ENCODE data around the gene LAMA3.
"Not testable (repeated sequence)": the region's sequence is repeated elsewhere in the genome, so short reads cannot be mapped to it uniquely, and the experiment has no call there.

Gene LAMA3

DNA sequence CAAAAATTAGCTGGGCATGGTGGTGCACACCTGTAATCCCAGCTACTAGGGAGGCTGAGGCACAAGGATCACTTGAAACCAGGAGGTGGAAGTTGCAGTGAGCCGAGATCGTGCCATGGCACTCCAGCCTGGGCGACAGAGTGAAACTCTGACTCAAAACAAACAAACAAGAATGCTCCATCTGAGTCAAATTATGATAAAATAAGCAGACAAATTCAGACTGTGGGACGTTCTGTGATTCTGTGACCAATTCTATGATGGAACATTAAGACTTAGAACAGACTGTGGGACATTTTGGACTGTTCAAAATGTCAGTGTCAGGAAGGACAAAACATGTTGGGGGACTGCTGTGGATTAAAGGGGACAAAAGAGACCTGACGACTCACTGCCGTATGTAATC is 52.7 kb downstream of the LAMA3 start:
- H2BK5ac ChIP-seq (ENCODE audit: low read depth, low read length, poor library complexity, severe bottlenecking); H3K14ac ChIP-seq (ENCODE audit: low read length in 2 of 2); H3K4me2 ChIP-seq (ENCODE audit: low read length, poor library complexity, severe bottlenecking); H3K4me1 ChIP-seq (ENCODE audit: control insufficient read depth, insufficient read depth, low read depth, low read length); H3K9ac ChIP-seq (ENCODE audit: low read length); H3K4ac ChIP-seq (ENCODE audit: low read depth in 1 of 2, low read length in 2 of 2); H3K27ac ChIP-seq (ENCODE audit: low read length, poor library complexity, severe bottlenecking); H2AFZ ChIP-seq (ENCODE audit: low read depth, low read length); H2BK12ac ChIP-seq (ENCODE audit: low read length in 2 of 2); H3K4me3 ChIP-seq (ENCODE audit: insufficient read depth in 1 of 2, low read depth in 1 of 2, low read length in 2 of 2); H4K91ac ChIP-seq (ENCODE audit: low read length); H2BK15ac ChIP-seq (ENCODE audit: low read depth, poor library complexity, severe bottlenecking); H3K23ac ChIP-seq (ENCODE audit: low read length in 2 of 2); DNase-seq; H2AK5ac ChIP-seq (ENCODE audit: low read length, severe bottlenecking); H4K8ac ChIP-seq (ENCODE audit: low read length); H3K9me3 ChIP-seq (ENCODE audit: control insufficient read depth, low read length); H3K36me3 ChIP-seq (ENCODE audit: control insufficient read depth in 1 of 2, insufficient read depth in 2 of 2, low read depth in 1 of 2, low read length in 2 of 2); H3K27me3 ChIP-seq (ENCODE audit: control insufficient read depth in 1 of 2, insufficient read depth in 1 of 2, low read length in 2 of 2); H3K79me1 ChIP-seq (replicated peaks; ENCODE audit: low read length, poor library complexity, severe bottlenecking); H3K18ac ChIP-seq (ENCODE audit: low read depth in 1 of 2, low read length in 2 of 2); H2BK120ac ChIP-seq (ENCODE audit: low read depth, low read length): not testable (repeated sequence)
- WGBS, result 91% methylated on average over 5 of the region's 6 CpGs

DNA sequence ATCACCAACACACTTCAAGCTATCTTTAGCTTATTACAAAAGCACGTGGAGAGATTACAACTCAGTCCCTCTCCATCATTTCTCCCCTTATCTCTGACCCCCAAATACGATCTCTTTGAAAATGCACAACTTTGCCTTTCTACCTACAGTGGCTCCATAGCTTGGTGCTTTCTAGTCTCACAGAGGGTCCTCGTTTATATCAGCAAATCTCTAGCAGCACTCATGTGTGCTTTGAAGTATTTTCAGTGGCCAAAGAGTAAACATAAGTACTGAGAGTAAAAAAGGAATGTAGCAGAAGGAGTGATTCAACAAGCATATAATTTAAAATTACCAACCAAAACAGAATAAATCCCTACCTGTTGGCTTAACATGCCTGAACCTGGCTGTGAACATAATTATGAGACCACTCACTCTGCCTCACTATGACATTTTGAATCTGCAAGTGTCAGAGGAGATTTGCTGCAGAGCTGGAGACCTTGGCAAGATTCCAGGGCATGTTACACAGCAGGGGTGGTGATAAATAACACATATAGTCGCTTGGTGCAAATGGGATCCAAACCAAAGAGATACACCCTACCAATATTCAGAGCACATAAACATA is 54.6 kb downstream of the LAMA3 start:
- no peaks in the 10 kb centered on the region for H3K79me1 ChIP-seq (replicated peaks; ENCODE audit: low read length, poor library complexity, severe bottlenecking)
- no peak overlapping the region for H3K14ac ChIP-seq (ENCODE audit: low read length in 2 of 2)
- no peaks in the 10 kb centered on the region for H3K27me3 ChIP-seq (ENCODE audit: control insufficient read depth in 1 of 2, insufficient read depth in 1 of 2, low read length in 2 of 2)
- H3K27ac ChIP-seq (ENCODE audit: low read length, poor library complexity, severe bottlenecking), result no peak overlapping the region
- H4K91ac ChIP-seq (ENCODE audit: low read length), result no peak overlapping the region
- no peak overlapping the region for H2AK5ac ChIP-seq (ENCODE audit: low read length, severe bottlenecking)
- H3K4me1 ChIP-seq (ENCODE audit: control insufficient read depth, insufficient read depth, low read depth, low read length), result no peaks in the 10 kb centered on the region
- 69% methylated on average over 3 of the region's 4 CpGs for WGBS
- no peak overlapping the region for H3K18ac ChIP-seq (ENCODE audit: low read depth in 1 of 2, low read length in 2 of 2)
- DNase-seq, result no peak
- H3K36me3 ChIP-seq (ENCODE audit: control insufficient read depth in 1 of 2, insufficient read depth in 2 of 2, low read depth in 1 of 2, low read length in 2 of 2), result peaks cover 0 to 4% of the 10 kb centered on the region in 2 experiments
- no peak overlapping the region for H3K4ac ChIP-seq (ENCODE audit: low read depth in 1 of 2, low read length in 2 of 2)
- no peak overlapping the region for H2BK12ac ChIP-seq (ENCODE audit: low read length in 2 of 2)
- no peak overlapping the region for H2BK5ac ChIP-seq (ENCODE audit: low read depth, low read length, poor library complexity, severe bottlenecking)
- H3K9me3 ChIP-seq (ENCODE audit: control insufficient read depth, low read length), result no peaks in the 10 kb centered on the region
- H3K4me2 ChIP-seq (ENCODE audit: low read length, poor library complexity, severe bottlenecking), result no peak overlapping the region
- no peak overlapping the region for H3K4me3 ChIP-seq (ENCODE audit: insufficient read depth in 1 of 2, low read depth in 1 of 2, low read length in 2 of 2)
- H2BK120ac ChIP-seq (ENCODE audit: low read depth, low read length), result no peak overlapping the region
- no peak overlapping the region for H4K8ac ChIP-seq (ENCODE audit: low read length)
- no peak overlapping the region for H3K23ac ChIP-seq (ENCODE audit: low read length in 2 of 2)
- no peak overlapping the region for H2BK15ac ChIP-seq (ENCODE audit: low read depth, poor library complexity, severe bottlenecking)
- no peak overlapping the region for H3K9ac ChIP-seq (ENCODE audit: low read length)
- no peak overlapping the region for H2AFZ ChIP-seq (ENCODE audit: low read depth, low read length)

DNA sequence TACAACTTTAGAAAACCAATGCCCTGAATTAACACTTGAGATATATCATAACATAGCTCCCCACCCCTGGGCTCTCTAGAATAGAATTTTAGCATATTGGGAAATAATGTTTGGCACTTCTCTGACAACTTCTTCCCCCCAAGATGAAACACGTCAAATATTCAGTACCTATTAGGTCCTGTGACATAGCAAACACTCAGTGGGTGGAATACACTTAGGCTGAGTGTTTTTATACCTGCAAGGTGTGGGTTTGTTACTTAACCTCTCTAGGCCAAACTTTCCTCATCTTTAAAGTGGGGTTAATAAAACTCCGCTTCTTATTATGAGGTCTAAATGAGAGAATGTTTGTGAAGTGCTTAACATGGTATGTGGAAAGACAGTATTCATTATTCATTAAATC is 56.1 kb downstream of the LAMA3 start:
- Histone ChIP-seq H3K36me3 (ENCODE audit: control insufficient read depth in 1 of 2, insufficient read depth in 2 of 2, low read depth in 1 of 2, low read length in 2 of 2) (peaks cover 0 to 10% of the 10 kb centered on the region in 2 experiments), H2BK15ac (ENCODE audit: low read depth, poor library complexity, severe bottlenecking) (no peak overlapping the region), H3K9ac (ENCODE audit: low read length) (no peak overlapping the region), H2AK5ac (ENCODE audit: low read length, severe bottlenecking) (no peak overlapping the region), H3K23ac (ENCODE audit: low read length in 2 of 2) (no peak overlapping the region), H2BK120ac (ENCODE audit: low read depth, low read length) (no peak overlapping the region), H3K4ac (ENCODE audit: low read depth in 1 of 2, low read length in 2 of 2) (no peak overlapping the region), H4K8ac (ENCODE audit: low read length) (no peak overlapping the region), H3K14ac (ENCODE audit: low read length in 2 of 2) (no peak overlapping the region), H3K27ac (ENCODE audit: low read length, poor library complexity, severe bottlenecking) (no peak overlapping the region), H2AFZ (ENCODE audit: low read depth, low read length) (no peak overlapping the region), H3K4me2 (ENCODE audit: low read length, poor library complexity, severe bottlenecking) (no peak overlapping the region), H2BK12ac (ENCODE audit: low read length in 2 of 2) (no peak overlapping the region), H3K9me3 (ENCODE audit: control insufficient read depth, low read length) (no peaks in the 10 kb centered on the region), H3K27me3 (ENCODE audit: control insufficient read depth in 1 of 2, insufficient read depth in 1 of 2, low read length in 2 of 2) (no peaks in the 10 kb centered on the region), H3K79me1 (replicated peaks; ENCODE audit: low read length, poor library complexity, severe bottlenecking) (no peaks in the 10 kb centered on the region), H3K4me3 (ENCODE audit: insufficient read depth in 1 of 2, low read depth in 1 of 2, low read length in 2 of 2) (no peak overlapping the region), H3K4me1 (ENCODE audit: control insufficient read depth, insufficient read depth, low read depth, low read length) (no peaks in the 10 kb centered on the region), H4K91ac (ENCODE audit: low read length) (no peak overlapping the region), H2BK5ac (ENCODE audit: low read depth, low read length, poor library complexity, severe bottlenecking) (no peak overlapping the region), H3K18ac (ENCODE audit: low read depth in 1 of 2, low read length in 2 of 2) (no peak overlapping the region)
- DNase-seq, result no peak
- no CpG with 5 or more reads among the region's 2 CpGs for WGBS

DNA sequence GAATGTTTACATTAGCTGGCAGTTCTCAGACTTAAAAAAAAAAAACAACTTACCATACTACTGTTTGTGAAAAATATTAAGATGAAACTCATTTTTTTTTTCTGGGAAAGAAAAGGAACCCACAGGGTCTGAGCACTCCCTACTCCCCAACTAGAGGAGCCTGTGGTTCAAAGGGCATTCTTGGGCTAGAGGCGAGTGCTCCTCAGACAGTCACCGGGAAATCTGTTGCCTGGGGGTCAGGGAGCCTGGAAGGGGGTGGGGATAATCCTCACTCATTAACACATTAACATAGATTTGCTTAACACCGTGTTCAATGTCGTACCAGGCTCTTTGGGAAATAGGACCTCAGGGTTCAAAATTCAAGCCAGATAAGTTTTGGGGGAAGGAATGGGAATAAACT is 57.6 kb downstream of the LAMA3 start:
- H2BK12ac ChIP-seq (ENCODE audit: low read length in 2 of 2), result no peak overlapping the region
- H3K18ac ChIP-seq (ENCODE audit: low read depth in 1 of 2, low read length in 2 of 2), result no peak overlapping the region
- H2AK5ac ChIP-seq (ENCODE audit: low read length, severe bottlenecking), result no peak overlapping the region
- H3K4me1 ChIP-seq (ENCODE audit: control insufficient read depth, insufficient read depth, low read depth, low read length), result no peaks in the 10 kb centered on the region
- H3K4me3 ChIP-seq (ENCODE audit: insufficient read depth in 1 of 2, low read depth in 1 of 2, low read length in 2 of 2), result no peak overlapping the region
- H3K9me3 ChIP-seq (ENCODE audit: control insufficient read depth, low read length), result no peaks in the 10 kb centered on the region
- H3K27ac ChIP-seq (ENCODE audit: low read length, poor library complexity, severe bottlenecking), result no peak overlapping the region
- 27% methylated on average over 2 of the region's 4 CpGs for whole genome bisulfite sequencing
- H2BK5ac ChIP-seq (ENCODE audit: low read depth, low read length, poor library complexity, severe bottlenecking), result no peak overlapping the region
- H3K79me1 ChIP-seq (replicated peaks; ENCODE audit: low read length, poor library complexity, severe bottlenecking), result no peaks in the 10 kb centered on the region
- no peak overlapping the region for H3K23ac ChIP-seq (ENCODE audit: low read length in 2 of 2)
- H3K9ac ChIP-seq (ENCODE audit: low read length), result no peak overlapping the region
- no peaks in the 10 kb centered on the region for H3K27me3 ChIP-seq (ENCODE audit: control insufficient read depth in 1 of 2, insufficient read depth in 1 of 2, low read length in 2 of 2)
- no peak for DNase-seq
- no peak overlapping the region for H3K14ac ChIP-seq (ENCODE audit: low read length in 2 of 2)
- H2BK120ac ChIP-seq (ENCODE audit: low read depth, low read length), result no peak overlapping the region
- H3K4me2 ChIP-seq (ENCODE audit: low read length, poor library complexity, severe bottlenecking), result no peak overlapping the region
- no peak overlapping the region for H3K4ac ChIP-seq (ENCODE audit: low read depth in 1 of 2, low read length in 2 of 2)
- H4K8ac ChIP-seq (ENCODE audit: low read length), result no peak overlapping the region
- no peak overlapping the region for H2BK15ac ChIP-seq (ENCODE audit: low read depth, poor library complexity, severe bottlenecking)
- H2AFZ ChIP-seq (ENCODE audit: low read depth, low read length), result no peak overlapping the region
- peaks cover 0 to 24% of the 10 kb centered on the region in 2 experiments for H3K36me3 ChIP-seq (ENCODE audit: control insufficient read depth in 1 of 2, insufficient read depth in 2 of 2, low read depth in 1 of 2, low read length in 2 of 2)
- H4K91ac ChIP-seq (ENCODE audit: low read length), result no peak overlapping the region
